Psoas muscle (tissue), 8 donors: ENCODE measurements around the gene DALRD3. TPM values are rescaled to one million over a fixed set of nuclear protein-coding genes. Genes with fewer than 3 reads are reported as not detected.

Experiments
- ATAC-seq, 4 donors: fragments of 200-7000 bp; cut with Tn5 transposase; one replicate each; pipeline ENCODE4 v1.9.1; 2020; ENCODE audit warnings: moderate library complexity in 3 of 4, mild to moderate bottlenecking in 2 of 4
- DNase-seq, 2 donors: peaks; one replicate each; pipeline ENCODE4 v3.0.0-alpha.2; 2020
- H3K27ac ChIP-seq: fragments of 200-600 bp; one replicate; pipeline ENCODE4 v1.8.0; 2022
- H3K27me3 ChIP-seq, 3 donors: fragments of 200-600 bp in 1 of 3; one replicate each; pipeline versions ENCODE4 v1.6.1 to v1.8.0; 2013 to 2022; ENCODE audit warnings: low read length in 2 of 3, mild to moderate bottlenecking in 2 of 3, moderate library complexity in 1 of 3; ENCODE audit not compliant: insufficient read depth in 3 of 3
- H3K36me3 ChIP-seq, 2 donors: fragments of 200-600 bp in 1 of 2; one replicate each; pipeline versions ENCODE4 v1.6.1 to v1.8.0; 2013 to 2022; ENCODE audit warnings: low read depth in 1 of 2, mild to moderate bottlenecking in 1 of 2, moderate library complexity in 1 of 2; ENCODE audit not compliant: insufficient read depth in 1 of 2
- H3K4me1 ChIP-seq: fragments of 200-600 bp; one replicate; pipeline ENCODE4 v1.8.0; 2022
- H3K4me3 ChIP-seq: fragments of 200-600 bp; one replicate; pipeline ENCODE4 v1.8.0; 2022; ENCODE audit warnings: mild to moderate bottlenecking
- H3K9me3 ChIP-seq: fragments of 200-600 bp; one replicate; pipeline ENCODE4 v1.8.0; 2022
- CTCF ChIP-seq: fragments of 200-600 bp; IDR thresholded peaks from one replicate; pipeline ENCODE4 v1.8.0; 2022; ENCODE audit warnings: antibody characterized with exemption
- WGBS, 3 donors: extraction: QIAGEN DNeasy Blood & Tissue Kit; methylation state at CpG; one replicate each; pipeline versions ENCODE4 v1.1.6 to v1.1.7; 2013; 5-methylcytosine and 5-hydroxymethylcytosine counted together
- intact Hi-C, 2 donors: fragments of 100-400 bp; cut with DNase I; formaldehyde crosslinking; loops; one replicate each; pipeline versions ENCODE4 v1.11.0 to v1.14.2; 2022
- polyA plus RNA-seq, 3 donors: library from polyadenylated mRNA; stranded (reverse); fragments of 200-250 nt; gene quantifications; one replicate each; pipeline ENCODE4 v1.2.3, GENCODE V29; 2013
- total RNA-seq, 4 donors: library from RNA; stranded (reverse); fragmentation: NEBNext Ultra II Directional in 2 of 4; extraction: Animal tissue kit (Norgen Biotek cat#: 25700) in 2 of 4; gene quantifications; one replicate each; pipeline versions ENCODE4 v1.2.1 to v1.2.4, GENCODE V29; 2021 to 2023
- donor health status: healthy with polysubstance abuse.
- donor health status: DM: no; HTN: no; CAD: no; lungs with moderate emphysema.
- donor health status: Bipolar disorder and iron deficiency.
- donor health status: healthy.
- donor health status: DM: yes; HTN: yes; CAD: no.
- donor health status: DM: no; HTN: no; CAD: no.
- donor health status: DM: no; HTN: no; CAD: no.
- donor health status: DM: yes; HTN: yes; CAD: no.

Gene DALRD3
- total and polyA plus RNA-seq, 7 donors: 7.5 to 19.9 (median 10.4) TPM

DNA sequence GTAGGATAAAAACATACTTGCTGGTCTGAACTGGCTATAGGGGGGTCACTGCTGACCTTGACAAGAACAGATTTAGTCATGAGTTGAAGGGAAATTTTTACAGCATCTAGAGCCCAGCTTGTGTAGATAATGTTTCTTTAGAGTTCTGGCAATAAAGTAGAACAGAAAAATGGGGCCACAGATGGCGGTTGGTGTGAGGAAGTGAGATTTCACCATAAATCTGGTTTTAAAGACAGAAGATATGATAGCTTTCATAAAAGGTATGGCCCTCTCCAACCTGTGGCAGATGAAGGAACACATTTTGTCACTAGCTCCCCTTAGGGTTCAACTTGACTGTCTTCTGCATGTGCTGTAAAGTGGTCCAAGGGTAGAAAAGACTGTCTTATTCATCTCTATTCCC is 35.2 kb upstream of the DALRD3 start:
- no peak for TF ChIP-seq CTCF
- H3K4me3 ChIP-seq: no peak overlapping the region
- no peak for DNase-seq
- H3K27ac ChIP-seq: no peak overlapping the region
- no peak for ATAC-seq
- intact Hi-C loops: no loop called here
- WGBS, 3 donors: 84 to 92% (median 91%) methylated on average over 1 of the region's 1 CpG
- H3K27me3 ChIP-seq: no peaks in the 10 kb centered on the region
- H3K4me1 ChIP-seq: peaks cover 10% of the 10 kb centered on the region
- H3K9me3 ChIP-seq: no peaks in the 10 kb centered on the region
- H3K36me3 ChIP-seq: peaks cover 16 to 68% of the 10 kb centered on the region in 2 donors

DNA sequence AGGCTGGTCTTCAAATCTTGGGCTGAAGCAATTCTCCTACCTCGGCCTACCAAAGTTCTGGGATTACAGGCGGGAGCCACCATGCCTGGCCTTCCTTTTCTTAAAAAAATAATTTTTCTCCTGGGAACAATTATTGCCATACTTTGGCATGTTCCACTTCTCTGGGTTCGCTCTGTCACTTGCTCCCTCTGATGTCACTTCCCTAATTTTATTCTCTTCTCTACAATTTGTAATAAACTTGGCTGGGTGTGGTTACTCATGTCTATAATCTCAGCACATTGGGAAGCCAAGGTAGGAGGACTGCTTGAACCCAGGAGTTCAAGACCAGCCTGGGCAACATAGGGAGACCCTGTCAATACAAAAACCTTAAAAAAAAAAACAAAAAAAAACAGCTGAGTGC is 16.9 kb upstream of the DALRD3 start:
- H3K27me3 ChIP-seq: no peaks in the 10 kb centered on the region
- peaks cover 3 to 95% of the 10 kb centered on the region in 2 donors for H3K36me3 ChIP-seq
- H3K4me1 ChIP-seq: no peaks in the 10 kb centered on the region
- ATAC-seq (no peak), DNase-seq (no peak)
- no peak overlapping the region for H3K4me3 ChIP-seq
- no peak overlapping the region for H3K27ac ChIP-seq
- intact Hi-C loops: no loop called here
- H3K9me3 ChIP-seq: no peaks in the 10 kb centered on the region
- 85 to 90% (median 88%) methylated on average over 3 of the region's 3 CpGs for WGBS, 3 donors
- no peak for TF ChIP-seq CTCF

DNA sequence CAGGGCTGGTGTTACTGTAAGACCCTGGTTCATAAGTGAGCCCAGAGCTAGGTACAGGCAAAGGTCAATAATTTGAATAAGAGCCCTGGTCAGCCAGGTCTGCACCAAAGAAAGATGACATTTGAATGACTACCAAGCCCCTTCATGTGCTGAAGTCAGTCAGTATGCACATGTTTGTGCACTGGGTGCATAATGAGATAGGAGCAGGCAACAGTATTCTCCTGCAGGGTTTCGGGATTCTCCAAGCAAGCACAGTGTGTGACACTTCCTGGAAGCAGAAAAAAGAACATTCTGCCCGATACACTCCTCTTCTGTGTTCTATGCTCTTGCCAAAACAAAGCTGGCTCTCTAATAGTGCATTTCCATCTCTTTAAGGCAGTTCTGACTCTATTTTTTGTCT is 16.3 kb upstream of the DALRD3 start:
- no peaks in the 10 kb centered on the region for H3K4me1 ChIP-seq
- H3K9me3 ChIP-seq: no peaks in the 10 kb centered on the region
- 81 to 95% (median 92%) methylated on average over 2 of the region's 2 CpGs for WGBS, 3 donors
- TF ChIP-seq CTCF: no peak
- DNase-seq (no peak), ATAC-seq (no peak)
- H3K36me3 ChIP-seq: peaks cover 3 to 94% of the 10 kb centered on the region in 2 donors
- H3K27me3 ChIP-seq: no peaks in the 10 kb centered on the region
- no peak overlapping the region for H3K4me3 ChIP-seq
- intact Hi-C loops: loop anchor here (5.0 kb wide), 3 partner anchors 43 to 58 kb away; partner anchors contain the start of gene QRICH1 (in 1 of the 2)
- H3K27ac ChIP-seq: no peak overlapping the region

GRCh38 chr3:49032646-49033304 is 14.4 kb upstream of the DALRD3 start:
- ATAC-seq (no peak), DNase-seq (no peak)
- 88 to 91% (median 91%) methylated on average over 6 of the region's 6 CpGs for WGBS, 3 donors
- intact Hi-C loops: loop anchor here (5.0 kb wide), 3 partner anchors 45 to 60 kb away; partner anchors contain the start of gene QRICH1 (in 1 of the 2)
- no peak for TF ChIP-seq CTCF
- H3K4me3 ChIP-seq: no peak overlapping the region
- H3K9me3 ChIP-seq: no peaks in the 10 kb centered on the region
- H3K36me3 ChIP-seq: peaks cover 3 to 81% of the 10 kb centered on the region in 2 donors
- H3K27ac ChIP-seq: no peak overlapping the region
- peaks cover 11% of the 10 kb centered on the region for H3K4me1 ChIP-seq
- no peaks in the 10 kb centered on the region for H3K27me3 ChIP-seq
